Panc1 (cell line): ENCODE data around the gene PTBP2. TPM values are rescaled to one million over a fixed set of nuclear protein-coding genes. Genes with fewer than 3 reads are reported as not detected.

Experiments
- ATAC-seq: fragments of 200-7000 bp; cut with Tn5 transposase; 2 replicates; pipeline ENCODE4 v1.9.1; 2020; ENCODE audit warnings: mild to moderate bottlenecking, moderate library complexity
- BruUV-seq: library from RNA; stranded (reverse); fragments of 400-500 nt; replicated peaks from 2 replicates; lab custom pipeline; 2021; lab: Mats Ljungman, UMichigan
- CTCF ChIA-PET: fragments of 300-600 bp; sonication (Branson Sonifier 250); formaldehyde crosslinking; loops from one replicate; lab custom pipeline; 2022; ENCODE audit warnings: antibody characterized with exemption; lab: Charles Lee
- POLR2A ChIA-PET: fragments of 300-600 bp; sonication (Branson Sonifier 250); formaldehyde crosslinking; loops from one replicate; lab custom pipeline; 2022; ENCODE audit warnings: antibody characterized with exemption; lab: Charles Lee
- DNase-seq: peaks from one replicate; pipeline ENCODE4 v3.0.0-alpha.2; 2010; ENCODE audit warnings: low read depth, low spot score
- H3K27ac ChIP-seq: 2 replicates; pipeline ENCODE4 v1.5.1; 2011; ENCODE audit warnings: mild to moderate bottlenecking, low read length, inconsistent platforms
- H3K27me3 ChIP-seq: fragments of 200-500 bp; sonication (Bioruptor generic); 2 replicates; pipeline ENCODE4 v1.6.0; 2014; ENCODE audit warnings: low read length, inconsistent platforms; ENCODE audit not compliant: control insufficient read depth, insufficient read depth
- H3K36me3 ChIP-seq: fragments of 200-500 bp; sonication (Bioruptor generic); 2 replicates; pipeline ENCODE4 v1.5.1; 2014; ENCODE audit warnings: inconsistent platforms, mild to moderate bottlenecking, low read length, moderate library complexity; ENCODE audit not compliant: control insufficient read depth, insufficient read depth
- H3K4me1 ChIP-seq: 2 replicates; pipeline ENCODE4 v1.5.1; 2011; ENCODE audit warnings: inconsistent platforms, mild to moderate bottlenecking, low read length, moderate library complexity; ENCODE audit not compliant: control insufficient read depth, insufficient read depth
- H3K4me3 ChIP-seq, 2 experiments: 2 replicates each; pipeline ENCODE4 v1.5.1; 2011 to 2012; ENCODE audit warnings: low read depth in 2 of 2, low read length in 2 of 2, mild to moderate bottlenecking in 2 of 2, inconsistent platforms in 1 of 2, moderate library complexity in 1 of 2
- H3K9me3 ChIP-seq: fragments of 200-500 bp; sonication (Bioruptor generic); 2 replicates; pipeline ENCODE4 v1.5.1; 2014; ENCODE audit warnings: low read depth, mild to moderate bottlenecking, inconsistent platforms, low read length, moderate library complexity; ENCODE audit not compliant: control insufficient read depth, insufficient read depth
- POLR2AphosphoS5 ChIP-seq: IDR thresholded peaks from 2 replicates; pipeline ENCODE4 v1.6.1; 2012; ENCODE audit warnings: mild to moderate bottlenecking, low read depth, low read length, moderate library complexity
- SIN3A ChIP-seq: IDR thresholded peaks from 2 replicates; pipeline ENCODE4 v1.6.1; 2012; ENCODE audit warnings: low read depth, mild to moderate bottlenecking, low read length, moderate library complexity, borderline replicate concordance; ENCODE audit not compliant: insufficient read depth
- TCF7L2 ChIP-seq: IDR thresholded peaks from 2 replicates; pipeline ENCODE4 v1.6.1; 2011; ENCODE audit warnings: mild to moderate bottlenecking, low read depth, low read length, inconsistent platforms
- in situ Hi-C: cut with HindIII; loops from 2 replicates; pipeline ENCODE4 v1.10.0; 2016; ENCODE audit warnings: low sequenced_read_pairs, low pct_unique_long_range_greater_than_20kb
- intact Hi-C: fragments of 100-400 bp; cut with micrococcal nuclease; formaldehyde crosslinking; loops from one replicate; pipeline ENCODE4 v1.10.0; 2022; ENCODE audit not compliant: unreplicated experiment
- total RNA-seq: library from RNA; stranded (reverse); gene quantifications from one replicate; pipeline ENCODE4 v1.2.1, GENCODE V29; 2021; ENCODE audit not compliant: unreplicated experiment
- TF ChIP-seq, protein P1 (sequence below): fragments of 450-650 bp; IDR thresholded peaks from 2 replicates; pipeline ENCODE4 v1.5.1; 2017; ENCODE audit warnings: mild to moderate bottlenecking
- TF ChIP-seq, protein P2 (sequence below), 2 experiments: IDR thresholded peaks; 2 replicates each; pipeline ENCODE4 v1.6.1; 2011 to 2012; ENCODE audit warnings: low read depth in 2 of 2, control low read depth in 1 of 2, low read length in 1 of 2, mild to moderate bottlenecking in 1 of 2, moderate library complexity in 1 of 2; ENCODE audit not compliant: insufficient read depth in 1 of 2

Gene PTBP2
- total RNA-seq, 1 experiment from 2014 or later, result 12.9 TPM

DNA sequence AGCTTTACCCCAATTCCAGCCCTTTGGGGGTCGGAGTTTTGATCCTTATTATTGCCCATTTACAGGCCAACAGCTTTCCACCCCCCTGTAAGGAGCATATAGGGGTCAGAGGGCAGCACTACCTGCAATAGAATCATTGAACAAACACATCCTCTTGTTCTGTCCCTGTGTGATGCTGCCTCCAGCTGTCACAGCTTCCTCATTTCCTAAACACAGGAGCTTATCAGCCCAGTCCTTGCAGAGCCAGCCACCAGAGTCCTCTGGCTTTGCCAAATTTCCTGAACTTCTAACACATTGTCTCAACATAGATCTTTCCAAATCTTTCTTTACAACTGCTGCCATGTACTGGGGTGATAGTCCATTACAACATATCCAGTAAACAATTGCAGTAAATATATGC lies 32.8 kb upstream of the PTBP2 start:
- intact Hi-C loops (no loop called here), in situ Hi-C loops (no loop called here)
- no peak for TF ChIP-seq SIN3A
- TF ChIP-seq, protein P1, sequence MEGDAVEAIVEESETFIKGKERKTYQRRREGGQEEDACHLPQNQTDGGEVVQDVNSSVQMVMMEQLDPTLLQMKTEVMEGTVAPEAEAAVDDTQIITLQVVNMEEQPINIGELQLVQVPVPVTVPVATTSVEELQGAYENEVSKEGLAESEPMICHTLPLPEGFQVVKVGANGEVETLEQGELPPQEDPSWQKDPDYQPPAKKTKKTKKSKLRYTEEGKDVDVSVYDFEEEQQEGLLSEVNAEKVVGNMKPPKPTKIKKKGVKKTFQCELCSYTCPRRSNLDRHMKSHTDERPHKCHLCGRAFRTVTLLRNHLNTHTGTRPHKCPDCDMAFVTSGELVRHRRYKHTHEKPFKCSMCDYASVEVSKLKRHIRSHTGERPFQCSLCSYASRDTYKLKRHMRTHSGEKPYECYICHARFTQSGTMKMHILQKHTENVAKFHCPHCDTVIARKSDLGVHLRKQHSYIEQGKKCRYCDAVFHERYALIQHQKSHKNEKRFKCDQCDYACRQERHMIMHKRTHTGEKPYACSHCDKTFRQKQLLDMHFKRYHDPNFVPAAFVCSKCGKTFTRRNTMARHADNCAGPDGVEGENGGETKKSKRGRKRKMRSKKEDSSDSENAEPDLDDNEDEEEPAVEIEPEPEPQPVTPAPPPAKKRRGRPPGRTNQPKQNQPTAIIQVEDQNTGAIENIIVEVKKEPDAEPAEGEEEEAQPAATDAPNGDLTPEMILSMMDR, result no peak
- TF ChIP-seq, protein P2, sequence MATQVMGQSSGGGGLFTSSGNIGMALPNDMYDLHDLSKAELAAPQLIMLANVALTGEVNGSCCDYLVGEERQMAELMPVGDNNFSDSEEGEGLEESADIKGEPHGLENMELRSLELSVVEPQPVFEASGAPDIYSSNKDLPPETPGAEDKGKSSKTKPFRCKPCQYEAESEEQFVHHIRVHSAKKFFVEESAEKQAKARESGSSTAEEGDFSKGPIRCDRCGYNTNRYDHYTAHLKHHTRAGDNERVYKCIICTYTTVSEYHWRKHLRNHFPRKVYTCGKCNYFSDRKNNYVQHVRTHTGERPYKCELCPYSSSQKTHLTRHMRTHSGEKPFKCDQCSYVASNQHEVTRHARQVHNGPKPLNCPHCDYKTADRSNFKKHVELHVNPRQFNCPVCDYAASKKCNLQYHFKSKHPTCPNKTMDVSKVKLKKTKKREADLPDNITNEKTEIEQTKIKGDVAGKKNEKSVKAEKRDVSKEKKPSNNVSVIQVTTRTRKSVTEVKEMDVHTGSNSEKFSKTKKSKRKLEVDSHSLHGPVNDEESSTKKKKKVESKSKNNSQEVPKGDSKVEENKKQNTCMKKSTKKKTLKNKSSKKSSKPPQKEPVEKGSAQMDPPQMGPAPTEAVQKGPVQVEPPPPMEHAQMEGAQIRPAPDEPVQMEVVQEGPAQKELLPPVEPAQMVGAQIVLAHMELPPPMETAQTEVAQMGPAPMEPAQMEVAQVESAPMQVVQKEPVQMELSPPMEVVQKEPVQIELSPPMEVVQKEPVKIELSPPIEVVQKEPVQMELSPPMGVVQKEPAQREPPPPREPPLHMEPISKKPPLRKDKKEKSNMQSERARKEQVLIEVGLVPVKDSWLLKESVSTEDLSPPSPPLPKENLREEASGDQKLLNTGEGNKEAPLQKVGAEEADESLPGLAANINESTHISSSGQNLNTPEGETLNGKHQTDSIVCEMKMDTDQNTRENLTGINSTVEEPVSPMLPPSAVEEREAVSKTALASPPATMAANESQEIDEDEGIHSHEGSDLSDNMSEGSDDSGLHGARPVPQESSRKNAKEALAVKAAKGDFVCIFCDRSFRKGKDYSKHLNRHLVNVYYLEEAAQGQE (IDR thresholded peaks at IDR 0.05; ENCODE audit: insufficient read depth in 1 of 2, low read depth in 2 of 2, low read length in 1 of 2), result no peak
- TF ChIP-seq POLR2AphosphoS5, result no peak
- no peak for TF ChIP-seq TCF7L2
- H3K27ac ChIP-seq, result no peak overlapping the region
- no peaks in the 10 kb centered on the region for H3K4me1 ChIP-seq
- DNase-seq (no peak), ATAC-seq (no peak)
- CTCF ChIA-PET, result no interaction called here
- H3K4me3 ChIP-seq, result no peak overlapping the region
- H3K9me3 ChIP-seq, result no peaks in the 10 kb centered on the region
- no TSS peak for BruUV-seq
- POLR2A ChIA-PET, result no interaction called here
- no peaks in the 10 kb centered on the region for H3K27me3 ChIP-seq
- no peaks in the 10 kb centered on the region for H3K36me3 ChIP-seq

DNA sequence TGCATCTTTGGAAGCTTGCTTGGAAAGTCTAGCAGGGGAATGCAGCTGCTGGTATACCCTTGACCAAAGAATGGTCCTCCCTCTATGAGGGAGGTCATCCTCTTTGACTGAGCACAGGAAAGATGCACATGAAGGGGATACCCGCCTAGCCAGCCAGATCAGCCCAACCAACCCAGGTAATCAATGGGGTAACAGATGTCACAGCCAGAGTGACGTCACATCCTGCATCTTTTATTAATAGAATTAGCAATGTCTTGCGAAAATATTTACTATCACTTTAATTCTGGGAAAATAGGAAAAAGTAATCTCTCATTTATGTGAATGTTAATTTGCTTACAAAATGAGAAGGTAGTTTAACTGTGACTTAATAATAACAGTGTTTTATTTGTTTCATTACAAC lies 25.6 kb upstream of the PTBP2 start:
- DNase-seq, result no peak
- BruUV-seq, result no TSS peak
- H3K36me3 ChIP-seq, result no peaks in the 10 kb centered on the region
- TF ChIP-seq SIN3A (no peak), TCF7L2 (no peak), POLR2AphosphoS5 (no peak)
- TF ChIP-seq, protein P1, result no peak
- TF ChIP-seq, protein P2 (IDR thresholded peaks at IDR 0.05; ENCODE audit: insufficient read depth in 1 of 2, low read depth in 2 of 2, low read length in 1 of 2), result no peak
- intact Hi-C loops, result no loop called here
- no peaks in the 10 kb centered on the region for H3K9me3 ChIP-seq
- no peak overlapping the region for H3K27ac ChIP-seq
- POLR2A ChIA-PET, result no interaction called here
- CTCF ChIA-PET, result no interaction called here
- H3K27me3 ChIP-seq, result no peaks in the 10 kb centered on the region
- no peak overlapping the region for H3K4me3 ChIP-seq
- no peaks in the 10 kb centered on the region for H3K4me1 ChIP-seq
- in situ Hi-C loops, result no loop called here
- no peak for ATAC-seq
